Activated T-helper 2 cell treated with anti-CD3 and anti-CD28 coated beads, Interferon-gamma antibody, Interleukin-2, Interleukin-4, amounts not matched to agents 10 μg/mL and 5 μg/mL and 100 μg/mL, durations not matched to agents 14 hours and 24 hours and 36 hours (primary cell): ENCODE data around the gene PILRA. TPM values are rescaled to one million over a fixed set of nuclear protein-coding genes. Genes with fewer than 3 reads are reported as not detected.
"Not testable (repeated sequence)": the region's sequence is repeated elsewhere in the genome, so short reads cannot be mapped to it uniquely, and the experiment has no call there.

Experiments
- DNase-seq: peaks from one replicate; pipeline ENCODE4 v3.0.0; 2021; ENCODE audit warnings: low spot score
- H3K27ac Mint-ChIP-seq: one replicate; pipeline ENCODE4 v1.8.0; 2021; ENCODE audit warnings: mixed read lengths
- H3K27me3 Mint-ChIP-seq: one replicate; pipeline ENCODE4 v1.8.0; 2021; ENCODE audit warnings: low read depth, mixed read lengths
- H3K36me3 Mint-ChIP-seq: one replicate; pipeline ENCODE4 v1.8.0; 2021; ENCODE audit warnings: low read depth, mixed read lengths
- H3K4me1 Mint-ChIP-seq: one replicate; pipeline ENCODE4 v1.8.0; 2021; ENCODE audit warnings: low read depth, mixed read lengths
- H3K4me3 Mint-ChIP-seq: one replicate; pipeline ENCODE4 v1.8.0; 2021; ENCODE audit warnings: low read depth, mild to moderate bottlenecking, moderate library complexity, mixed read lengths
- H3K9me3 Mint-ChIP-seq: one replicate; pipeline ENCODE4 v1.8.0; 2021; ENCODE audit warnings: mixed read lengths
- intact Hi-C: fragments of 100-400 bp; cut with micrococcal nuclease; formaldehyde crosslinking; loops from one replicate; pipeline ENCODE4 v1.15.1; 2023
- total RNA-seq: library from RNA; stranded (reverse); gene quantifications from 2 replicates; pipeline ENCODE4 v1.2.3, GENCODE V29; 2022

PILRA gene
- total RNA-seq, 1 donor from 2014 or later = 12.3 TPM

- intact Hi-C loops = loop anchor here (5.0 to 10.0 kb wide), 2 partner anchors 48 to 214 kb away; no protein-coding TSS in a partner anchor
- no peaks in the 10 kb centered on the region for H3K9me3 Mint-ChIP-seq
- no peak overlapping the region for H3K27ac Mint-ChIP-seq
- H3K4me3 Mint-ChIP-seq = no peak overlapping the region
- H3K4me1 Mint-ChIP-seq = peaks cover 27% of the 10 kb centered on the region
- peaks cover 75% of the 10 kb centered on the region for H3K36me3 Mint-ChIP-seq
- H3K27me3 Mint-ChIP-seq = no peaks in the 10 kb centered on the region
- DNase-seq = no peak
These were observed 24.5 kb upstream of the PILRA start for GRCh38 chr7:100348805-100349204.

GRCh38 chr7:100349757-100350156 lies 23.5 kb upstream of the PILRA start:
- Mint-ChIP-seq H3K27me3 (no peaks in the 10 kb centered on the region), H3K36me3 (peaks cover 68% of the 10 kb centered on the region), H3K4me3 (no peak overlapping the region), H3K27ac (no peak overlapping the region), H3K4me1 (peaks cover 19% of the 10 kb centered on the region), H3K9me3 (no peaks in the 10 kb centered on the region)
- intact Hi-C loops = loop anchor here (5.0 to 10.0 kb wide), 2 partner anchors 48 to 215 kb away; no protein-coding TSS in a partner anchor
- no peak for DNase-seq

- peaks cover 11% of the 10 kb centered on the region for H3K4me1 Mint-ChIP-seq
- no peaks in the 10 kb centered on the region for H3K27me3 Mint-ChIP-seq
- DNase-seq = no peak
- H3K27ac Mint-ChIP-seq = no peak overlapping the region
- intact Hi-C loops = no loop called here
- H3K4me3 Mint-ChIP-seq = no peak overlapping the region
- no peaks in the 10 kb centered on the region for H3K9me3 Mint-ChIP-seq
- peaks cover 70% of the 10 kb centered on the region for H3K36me3 Mint-ChIP-seq
These were observed 21.6 kb upstream of the PILRA start for GRCh38 chr7:100351657-100352058.

DNA sequence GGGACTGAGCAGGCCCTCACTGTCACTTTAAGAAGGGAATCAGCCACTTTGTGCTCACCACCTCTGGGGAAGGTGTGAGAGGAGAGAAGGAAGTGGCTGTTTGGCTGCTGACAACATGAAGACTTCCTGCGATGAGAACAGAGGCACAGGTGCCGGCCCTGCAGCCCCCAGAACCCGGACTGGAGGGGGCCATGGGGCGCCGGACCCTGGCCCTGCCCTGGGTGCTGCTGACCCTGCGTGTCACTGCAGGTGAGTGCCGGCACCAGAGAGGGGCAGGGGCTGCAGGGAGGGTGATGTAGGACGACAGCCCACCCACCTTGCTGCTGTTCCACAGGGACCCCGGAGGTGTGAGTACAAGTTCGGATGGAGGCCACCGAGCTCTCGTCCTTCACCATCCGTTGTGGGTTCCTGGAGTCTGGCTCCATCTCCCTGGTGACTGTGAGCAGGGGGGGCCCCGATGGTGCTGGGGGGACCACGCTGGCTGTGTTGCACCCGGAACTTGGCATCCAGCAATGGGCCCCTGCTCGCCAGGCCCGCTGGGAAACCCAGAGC lies 21.0 kb upstream of the PILRA start:
- H3K36me3 Mint-ChIP-seq = peaks cover 66% of the 10 kb centered on the region
- DNase-seq, H3K27ac Mint-ChIP-seq, H3K4me3 Mint-ChIP-seq, intact Hi-C loops, H3K27me3 Mint-ChIP-seq, H3K9me3 Mint-ChIP-seq: not testable (repeated sequence)
- H3K4me1 Mint-ChIP-seq = peaks cover 11% of the 10 kb centered on the region

DNA sequence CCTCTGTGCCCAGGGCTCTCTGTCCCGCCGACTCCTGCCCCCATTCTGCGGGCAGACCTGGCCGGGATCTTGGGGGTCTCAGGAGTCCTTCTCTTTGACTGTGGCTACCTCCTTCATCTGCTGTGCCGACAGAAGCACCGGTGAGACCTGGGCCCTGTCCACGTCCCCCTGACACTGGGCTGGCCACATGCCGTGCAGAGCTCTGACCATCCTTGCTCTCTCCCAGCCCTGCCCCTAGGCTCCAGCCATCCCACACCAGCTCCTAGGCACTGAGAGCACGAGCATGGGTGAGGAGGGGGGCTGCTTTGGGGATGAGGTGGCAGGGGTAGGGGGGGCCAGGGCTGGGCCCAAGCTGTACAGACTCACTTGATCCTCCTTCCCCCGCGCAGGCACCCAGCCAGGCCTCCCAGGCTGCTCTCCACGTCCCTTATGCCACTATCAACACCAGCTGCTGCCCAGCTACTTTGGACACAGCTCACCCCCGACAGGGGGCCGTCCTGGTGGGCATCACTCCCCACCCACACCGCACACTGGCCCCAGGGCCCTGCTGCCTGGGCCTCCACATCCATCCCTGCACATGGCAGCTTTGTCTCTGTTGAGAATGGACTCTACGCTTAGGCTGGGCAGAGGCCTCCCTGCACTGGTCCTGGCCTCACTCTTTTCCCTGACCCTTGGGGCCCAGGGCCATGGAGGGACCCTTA lies 20.2 kb upstream of the PILRA start:
- Mint-ChIP-seq H3K4me3 (no peak overlapping the region), H3K27ac (peak overlapping the region; percentile 52), H3K36me3 (peaks cover 62% of the 10 kb centered on the region), H3K9me3 (no peaks in the 10 kb centered on the region), H3K4me1 (peaks cover 11% of the 10 kb centered on the region), H3K27me3 (no peaks in the 10 kb centered on the region)
- no peak for DNase-seq
- intact Hi-C loops = no loop called here

GRCh38 chr7:100353685-100354330 lies 19.5 kb upstream of the PILRA start:
- Mint-ChIP-seq H3K4me1 (peaks cover 11% of the 10 kb centered on the region), H3K27me3 (no peaks in the 10 kb centered on the region), H3K4me3 (no peak overlapping the region), H3K9me3 (no peaks in the 10 kb centered on the region), H3K36me3 (peaks cover 60% of the 10 kb centered on the region), H3K27ac (peak overlapping the region; percentile 52)
- intact Hi-C loops = no loop called here
- no peak for DNase-seq

DNA sequence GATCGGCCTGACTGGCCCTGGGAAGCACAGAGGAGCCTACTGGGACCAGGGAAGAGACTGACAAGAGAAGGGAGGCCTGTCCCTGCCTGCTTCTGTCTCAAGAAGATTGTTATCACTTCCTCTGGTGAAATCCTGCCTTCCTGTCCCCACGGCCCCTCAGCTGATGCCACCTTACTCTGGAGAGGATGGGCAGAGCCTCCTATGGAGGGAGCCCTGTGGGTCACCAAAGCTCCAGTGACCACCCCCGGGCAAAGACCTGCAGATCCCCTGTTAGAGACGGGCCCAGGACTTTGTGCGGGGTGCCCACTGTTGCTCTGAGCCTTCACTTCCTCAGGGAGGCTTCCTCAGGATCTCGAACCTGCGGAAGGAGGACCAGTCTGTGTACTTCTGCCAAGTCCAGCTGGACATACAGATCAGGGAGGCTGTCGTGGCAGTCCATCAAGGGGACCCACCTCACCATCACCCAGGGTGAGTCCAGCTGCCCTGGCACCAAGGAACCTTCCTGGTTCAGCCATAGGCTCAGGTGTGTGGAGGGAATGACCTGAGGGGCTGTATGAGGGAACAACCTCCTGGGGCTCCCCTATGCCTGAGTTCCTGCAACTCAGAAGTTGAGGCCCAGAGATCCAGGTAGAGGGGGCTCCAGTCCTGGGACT lies 16.7 kb upstream of the PILRA start:
- H3K36me3 Mint-ChIP-seq = peaks cover 58% of the 10 kb centered on the region
- no peaks in the 10 kb centered on the region for H3K9me3 Mint-ChIP-seq

DNA sequence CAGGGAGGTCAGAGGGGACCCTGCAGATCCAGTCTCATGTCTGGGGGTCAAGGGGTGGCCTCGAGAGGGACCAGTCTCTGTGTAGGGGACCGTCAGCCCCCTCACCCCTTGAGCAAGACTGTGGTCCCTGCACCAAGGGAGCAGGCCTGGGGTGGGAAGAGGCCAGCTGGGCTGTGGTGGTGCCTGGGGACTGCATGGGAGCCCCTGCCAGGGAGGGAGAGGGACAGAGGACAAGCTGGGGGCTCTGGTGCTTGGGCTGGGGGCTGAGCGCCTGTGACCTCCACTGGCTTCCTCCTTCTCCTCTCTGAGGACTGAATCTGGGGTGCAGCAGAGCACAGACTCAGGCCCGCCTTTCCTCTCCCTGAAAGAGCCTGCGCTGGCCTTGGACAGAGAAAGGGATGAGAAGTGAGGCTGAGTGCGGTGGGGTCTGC lies 16.1 kb upstream of the PILRA start:
- Mint-ChIP-seq H3K4me1 (peaks cover 4% of the 10 kb centered on the region), H3K9me3 (no peaks in the 10 kb centered on the region), H3K4me3 (no peak overlapping the region), H3K36me3 (peaks cover 62% of the 10 kb centered on the region), H3K27ac (no peak overlapping the region), H3K27me3 (no peaks in the 10 kb centered on the region)
- intact Hi-C loops = no loop called here
- no peak for DNase-seq

More for the DNA sequence above, 16.7 kb upstream of the PILRA start:
- intact Hi-C loops = no loop called here
- no peaks in the 10 kb centered on the region for H3K27me3 Mint-ChIP-seq
- H3K4me3 Mint-ChIP-seq = no peak overlapping the region
- no peak for DNase-seq
- peaks cover 5% of the 10 kb centered on the region for H3K4me1 Mint-ChIP-seq
- H3K27ac Mint-ChIP-seq = no peak overlapping the region

GRCh38 chr7:100358027-100358856 lies 15.0 kb upstream of the PILRA start, which contains the start of gene PILRB:
Gene PILRB, plus strand, starts transcription at chr7:100358117. Its CDS starts 186 bp downstream, at chr7:100358303.
- intact Hi-C loops = no loop called here
- Mint-ChIP-seq H3K9me3 (no peaks in the 10 kb centered on the region), H3K27ac (no peak within 1 kb of the TSS), H3K27me3 (no peaks in the 10 kb centered on the region), H3K4me3 (no peak within 1 kb of the TSS), H3K4me1 (peaks cover 4% of the 10 kb centered on the region), H3K36me3 (peaks cover 69% of the 10 kb centered on the region)
- DNase-seq = no peak

DNA sequence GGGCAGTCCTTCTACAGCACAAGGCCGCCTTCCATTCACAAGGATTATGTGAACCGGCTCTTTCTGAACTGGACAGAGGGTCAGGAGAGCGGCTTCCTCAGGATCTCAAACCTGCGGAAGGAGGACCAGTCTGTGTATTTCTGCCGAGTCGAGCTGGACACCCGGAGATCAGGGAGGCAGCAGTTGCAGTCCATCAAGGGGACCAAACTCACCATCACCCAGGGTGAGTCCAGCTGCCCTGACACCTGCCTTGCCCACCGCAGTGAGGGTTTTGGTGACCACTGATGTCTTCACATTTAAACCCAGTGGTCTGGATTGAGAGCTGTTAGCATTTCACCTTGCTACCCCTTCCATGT lies 14.5 kb upstream of the PILRA start:
- no peak for DNase-seq
- Mint-ChIP-seq H3K36me3 (peaks cover 69% of the 10 kb centered on the region), H3K4me1 (no peaks in the 10 kb centered on the region), H3K27ac (no peak overlapping the region), H3K4me3 (no peak overlapping the region), H3K9me3 (no peaks in the 10 kb centered on the region), H3K27me3 (no peaks in the 10 kb centered on the region)
- intact Hi-C loops = no loop called here

DNA sequence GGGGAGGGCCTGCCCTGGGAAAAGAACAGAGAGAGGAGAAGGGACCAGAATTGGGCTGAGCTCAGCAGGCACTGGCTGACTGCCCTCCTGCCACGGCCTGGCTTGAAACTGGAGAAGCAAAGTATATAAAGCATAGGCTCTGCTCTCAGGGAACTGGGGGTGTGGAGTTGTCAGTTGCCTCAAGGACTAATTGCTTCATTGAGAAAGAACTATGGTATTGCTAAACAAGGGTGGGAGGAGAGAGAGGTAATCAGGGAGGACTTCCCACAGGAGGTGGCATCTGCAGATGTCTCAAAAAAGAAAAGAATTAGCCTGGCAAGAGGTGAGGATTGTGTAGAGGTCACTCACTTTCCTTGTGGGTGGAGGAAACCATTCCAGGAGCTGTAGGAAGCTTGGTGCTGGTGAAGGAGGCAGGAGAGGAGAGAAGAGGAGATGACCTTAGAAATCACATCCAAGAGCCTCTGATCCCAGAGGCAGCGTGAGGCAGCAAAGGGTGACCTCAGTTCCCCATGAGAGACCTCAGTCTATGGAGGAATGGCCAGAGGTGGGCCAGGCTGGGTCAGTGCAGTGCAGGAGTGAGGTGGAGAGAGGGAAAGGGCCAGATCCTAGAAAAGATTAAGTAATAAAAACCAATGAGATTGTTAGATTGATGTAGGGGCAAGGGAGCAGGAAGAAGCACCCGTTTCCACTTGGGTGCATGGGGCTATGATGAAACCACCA lies 13.0 kb upstream of the PILRA start:
- H3K4me1 Mint-ChIP-seq = peaks cover 9% of the 10 kb centered on the region
- no peak overlapping the region for H3K4me3 Mint-ChIP-seq
- H3K27me3 Mint-ChIP-seq = no peaks in the 10 kb centered on the region
- no peak overlapping the region for H3K27ac Mint-ChIP-seq
- peaks cover 74% of the 10 kb centered on the region for H3K36me3 Mint-ChIP-seq
- H3K9me3 Mint-ChIP-seq = no peaks in the 10 kb centered on the region
- no peak for DNase-seq
- intact Hi-C loops = no loop called here

- Mint-ChIP-seq H3K27me3 (no peaks in the 10 kb centered on the region), H3K9me3 (no peaks in the 10 kb centered on the region), H3K4me1 (peaks cover 23% of the 10 kb centered on the region), H3K4me3 (no peak overlapping the region), H3K27ac (no peak overlapping the region), H3K36me3 (peaks cover 83% of the 10 kb centered on the region)
- no peak for DNase-seq
- intact Hi-C loops = no loop called here
These were observed 10.2 kb upstream of the PILRA start for GRCh38 chr7:100363098-100363497.
